Stimulated activated CD8-positive, alpha-beta memory T cell treated with anti-CD3 and anti-CD28 coated beads, Interleukin-15, amount 100 ng/mL, for 48 hours (primary cell): ENCODE measurements around the gene DPM2.

Experiments used
- DNase-seq, 2 donors: peaks; one replicate each; pipeline ENCODE4 v3.0.0-alpha.2; 2020; ENCODE audit warnings: low read depth in 2 of 2

Gene DPM2

GRCh38 chr9:127936347-127936852 lies 1.3 kb downstream of the DPM2 start:
- DNase-seq, result no peak

DNA sequence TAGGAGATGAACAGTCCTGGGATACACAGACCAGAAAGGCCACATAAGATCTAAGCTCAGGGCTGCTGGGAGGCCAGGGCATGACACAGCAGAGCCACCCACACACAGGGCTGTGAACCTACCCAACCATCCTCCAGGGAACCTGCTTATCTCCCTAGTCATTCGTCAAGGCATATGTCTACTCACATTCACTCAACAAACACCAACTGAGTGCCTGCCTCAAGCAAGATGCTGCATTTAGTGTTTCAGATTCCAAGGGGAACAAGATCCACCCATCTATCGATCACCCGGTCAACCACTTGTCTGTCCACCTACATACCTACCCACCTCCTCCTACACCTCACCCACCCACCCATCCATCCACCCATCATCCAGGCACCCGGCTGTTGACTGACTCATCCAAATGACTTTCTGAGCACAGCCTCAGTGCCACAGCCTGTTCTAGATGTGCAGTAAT lies 1.9 kb downstream of the DPM2 start:
- no peak for DNase-seq

DNA sequence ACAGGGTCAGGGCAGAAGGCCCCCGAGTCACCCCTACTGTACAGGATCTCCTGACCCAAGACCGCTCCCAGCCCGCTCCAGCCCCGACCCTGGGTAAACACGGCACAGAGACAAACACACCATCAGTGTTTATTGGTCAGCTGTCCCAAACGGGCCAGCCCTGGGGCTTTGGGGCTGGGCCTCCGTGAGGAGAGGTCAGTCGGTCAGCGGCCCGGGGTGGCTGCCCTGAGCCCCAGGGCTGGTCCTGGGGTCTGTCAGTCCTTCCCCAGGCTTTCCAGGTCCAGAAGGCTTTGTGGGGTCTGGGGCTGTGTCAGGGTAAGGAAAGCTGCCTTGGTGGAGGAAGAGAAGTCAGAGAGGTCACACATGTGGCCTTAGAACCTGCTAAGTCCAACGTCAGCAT lies 2.7 kb downstream of the DPM2 start:
- DNase-seq, result no peak

GRCh38 chr9:127934248-127934647 lies 3.4 kb downstream of the DPM2 start:
- no peak for DNase-seq

DNA sequence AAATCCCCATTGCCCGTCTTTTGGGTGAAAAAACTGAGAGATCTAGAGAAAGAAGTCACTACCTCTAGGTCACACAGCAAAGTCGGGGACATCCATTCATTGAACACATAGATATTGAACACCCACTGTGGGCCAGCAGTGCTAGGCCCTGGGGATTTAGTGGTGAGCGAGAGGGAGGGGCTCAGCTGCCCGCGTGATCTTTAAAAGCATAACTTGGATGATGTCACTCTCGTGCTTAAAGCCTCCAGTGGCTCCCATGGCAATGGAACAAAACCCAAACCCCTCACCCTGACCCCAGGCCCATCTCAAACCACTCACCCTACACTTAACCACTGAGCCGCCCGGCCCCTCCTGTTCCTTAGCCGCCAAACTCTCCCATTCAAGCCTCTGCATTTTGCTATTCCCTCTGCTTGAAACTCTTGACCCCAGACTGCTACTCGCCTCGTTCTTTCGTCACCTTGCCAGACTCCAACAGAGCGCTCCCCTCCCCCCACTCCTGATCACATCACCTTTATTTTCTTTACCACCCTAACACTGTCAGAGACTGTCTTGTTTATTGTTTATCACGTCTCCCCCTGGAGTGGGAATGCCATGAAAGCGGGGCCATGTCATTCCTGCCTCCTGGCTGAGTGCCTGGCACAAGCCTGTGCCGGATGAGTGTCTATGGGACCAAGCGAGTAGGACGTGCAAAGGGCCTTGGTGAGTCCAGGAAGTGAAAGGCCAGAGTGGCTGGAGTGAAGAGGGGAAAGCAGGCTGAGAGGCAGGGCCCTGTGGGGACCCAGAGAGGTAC lies 6.4 kb downstream of the DPM2 start:
- no peak for DNase-seq

DNA sequence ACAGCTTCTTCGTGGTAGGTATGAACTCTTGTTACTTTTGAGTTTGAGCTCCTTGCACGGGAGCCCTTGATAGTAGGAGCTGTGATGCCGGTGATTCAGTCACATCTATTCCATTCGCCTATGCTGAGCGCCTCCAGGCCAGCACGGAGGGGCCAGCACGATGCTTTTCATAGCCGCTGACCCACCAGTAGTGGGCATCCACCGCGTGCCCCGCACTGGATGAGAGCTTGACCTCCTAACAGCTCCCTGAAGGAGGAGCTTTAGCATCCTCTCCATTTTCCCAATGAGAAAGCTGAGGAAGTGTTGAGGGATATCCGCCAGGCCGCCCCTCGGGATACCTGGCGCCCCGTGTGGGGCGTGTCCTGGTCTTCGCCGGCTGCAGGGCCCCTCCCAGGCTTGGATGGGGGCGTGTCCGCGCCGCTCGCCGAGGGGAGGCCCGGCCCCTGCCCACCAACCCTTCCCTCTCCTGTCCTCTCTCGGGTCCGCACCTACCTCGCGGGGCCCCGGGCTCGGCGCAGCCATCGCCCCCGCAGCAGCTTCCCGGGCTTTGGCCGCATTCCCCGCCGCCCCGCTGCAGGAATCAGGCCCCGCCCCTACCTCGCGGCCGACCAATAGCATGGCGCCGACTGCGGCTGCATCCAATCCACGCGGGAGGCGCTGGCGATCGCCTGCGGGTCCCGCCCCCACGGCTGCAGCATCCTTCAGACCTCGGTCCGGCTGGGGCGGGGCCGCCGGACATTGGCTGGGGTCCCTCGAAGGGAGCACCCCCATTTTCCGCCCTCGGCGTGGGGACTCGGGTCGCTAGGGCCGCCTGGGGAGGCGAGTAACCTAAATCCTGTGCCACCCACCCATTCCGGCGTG lies 7.2 kb downstream of the DPM2 start, which contains the start of gene PIP5KL1:
TSS of gene PIP5KL1 (minus strand) at position 547 of the 861 bp plus-strand sequence. CDS start at position 522, 25 bp downstream.
- peak in 1 of 2 donors; percentile 60 for DNase-seq

DNA sequence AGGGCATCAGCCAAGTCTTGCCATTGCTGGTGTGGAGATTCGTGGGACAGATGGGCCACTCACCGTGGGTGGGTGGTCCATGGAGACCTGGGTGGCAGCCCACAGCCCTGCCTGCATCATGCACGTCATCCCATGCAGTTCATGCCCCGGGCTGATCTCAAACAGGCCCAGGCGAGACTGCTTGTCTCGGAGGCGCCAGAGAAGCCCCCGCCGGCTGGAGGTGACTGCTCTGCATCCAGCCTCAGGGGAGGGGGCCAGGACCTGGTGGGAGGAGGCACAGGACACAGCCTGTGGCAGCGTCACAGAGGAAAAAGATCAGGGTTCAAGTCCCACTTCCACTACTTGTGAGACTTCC lies 8.1 kb downstream of the DPM2 start:
- no peak for DNase-seq

GRCh38 chr9:127928676-127929624 lies 8.7 kb downstream of the DPM2 start:
- no peak for DNase-seq

DNA sequence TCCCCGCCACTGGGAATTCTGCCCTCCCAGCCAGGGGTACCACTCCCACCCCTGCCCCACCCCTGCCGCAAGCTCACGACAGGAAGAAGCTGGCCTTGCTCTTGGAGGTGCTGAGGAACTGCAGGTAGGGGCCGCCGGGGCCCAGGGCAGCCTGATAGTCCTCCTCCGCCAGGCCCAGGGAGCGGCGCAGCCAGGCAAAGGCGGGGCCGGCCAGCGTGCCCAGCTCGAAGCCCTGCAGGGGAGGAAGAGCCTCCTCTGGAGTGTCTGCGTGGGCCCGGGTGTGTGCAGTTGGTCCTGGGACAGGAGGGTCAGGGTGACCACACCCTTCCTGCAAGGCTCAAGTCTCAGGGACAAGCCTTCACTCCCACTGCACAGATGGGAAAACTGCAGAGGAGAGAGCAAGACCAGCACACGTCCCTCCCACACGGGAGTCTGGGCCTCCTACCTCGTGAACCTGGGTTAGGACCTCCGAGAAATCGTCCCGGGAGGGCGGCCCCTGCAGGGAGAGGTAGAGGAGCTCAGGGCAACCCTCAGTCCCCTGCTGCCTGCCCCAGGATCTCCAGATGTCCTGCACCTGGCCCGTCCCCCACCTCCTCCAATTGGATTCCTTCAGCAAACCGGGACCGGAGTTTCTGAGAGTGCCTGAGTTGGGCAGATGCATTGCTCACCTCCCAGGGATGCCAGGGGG lies 9.5 kb downstream of the DPM2 start:
- no peak for DNase-seq

DNA sequence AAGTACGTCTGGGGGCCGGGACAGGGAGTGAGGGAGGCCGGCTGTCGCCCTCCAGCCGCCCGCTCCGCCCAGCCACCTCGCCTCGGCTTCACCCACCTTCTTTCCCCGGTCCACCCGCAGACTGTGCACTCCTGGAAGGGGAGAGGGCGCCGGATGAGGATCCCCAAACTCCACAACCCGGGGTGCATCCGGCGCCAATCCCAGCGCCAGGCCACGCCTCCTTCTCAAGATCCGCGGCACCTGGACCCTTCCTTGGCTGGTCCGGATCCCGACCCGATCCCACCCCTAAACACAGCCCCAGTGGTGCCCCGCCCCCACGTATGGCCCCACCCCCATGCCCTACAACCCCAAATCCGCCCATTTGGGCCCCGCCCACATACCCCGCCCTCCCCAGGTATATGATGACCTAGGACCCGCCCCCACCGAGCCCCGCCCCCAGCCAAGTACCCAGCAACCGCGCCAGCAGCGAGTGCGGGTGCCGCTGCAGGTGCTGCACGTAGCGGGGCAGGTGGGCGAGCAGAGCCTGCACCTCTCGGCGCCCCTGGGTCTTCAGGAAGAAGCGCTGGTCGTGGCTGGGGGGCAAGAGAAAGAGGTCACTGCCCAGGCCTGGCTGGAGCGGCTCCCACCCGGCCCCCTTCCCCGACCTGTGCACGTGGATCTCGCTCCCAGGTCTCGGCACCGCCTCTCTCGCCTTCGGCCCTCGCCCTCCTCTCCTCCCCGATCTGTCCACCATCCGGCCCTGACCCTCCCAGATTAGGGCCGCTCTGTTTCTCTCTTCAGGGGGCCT lies 10.3 kb downstream of the DPM2 start:
- DNase-seq, result no peak

GRCh38 chr9:127926906-127927200 lies 10.8 kb downstream of the DPM2 start:
- no peak for DNase-seq

DNA sequence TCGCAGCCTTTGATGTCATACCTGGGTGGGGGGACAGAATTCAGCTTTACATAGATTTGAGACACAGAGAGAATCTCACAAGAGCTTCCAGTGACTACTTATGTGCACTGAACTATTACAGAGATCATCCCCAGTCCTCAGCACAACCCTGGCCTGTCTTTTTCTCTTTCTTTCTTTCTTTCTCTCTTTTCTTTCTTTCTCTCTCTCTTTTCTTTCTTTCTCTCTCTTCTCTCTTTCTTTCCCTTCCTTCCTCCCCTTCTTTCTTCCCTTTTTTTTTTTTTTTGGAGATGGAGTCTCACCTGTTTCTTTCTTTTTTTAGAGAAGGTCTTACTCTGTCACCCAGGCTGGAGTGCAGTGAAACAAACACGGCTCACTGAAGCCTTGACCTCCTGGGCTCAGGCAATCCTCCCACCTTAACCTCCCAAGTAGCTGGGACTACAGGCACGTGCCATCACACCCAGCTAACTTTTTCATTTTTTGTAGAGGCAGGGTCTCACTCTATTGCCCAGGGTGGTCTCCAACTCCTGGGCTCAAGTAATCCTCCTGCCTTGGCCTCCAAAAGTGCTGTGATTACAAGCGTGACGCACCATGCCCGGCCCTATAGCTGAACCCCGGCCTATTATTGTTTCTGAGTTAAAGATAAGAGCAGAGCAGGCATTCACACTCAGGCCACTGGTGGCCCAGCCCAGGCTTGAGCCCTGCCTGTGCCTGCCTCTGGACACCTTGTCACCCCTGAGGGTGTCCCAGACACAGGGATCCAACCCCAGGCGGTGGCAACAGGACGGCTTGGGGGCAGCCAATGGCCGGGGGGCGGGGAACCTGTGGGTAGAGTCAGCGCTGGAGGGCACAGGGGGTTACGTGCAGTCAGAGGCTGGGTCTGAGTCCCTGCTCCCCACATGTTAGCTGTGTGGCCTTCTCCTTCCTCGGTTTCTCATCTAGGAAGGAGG lies 11.4 kb downstream of the DPM2 start:
- DNase-seq, result no peak

GRCh38 chr9:127924736-127925444 lies 12.8 kb downstream of the DPM2 start:
- no peak for DNase-seq

DNA sequence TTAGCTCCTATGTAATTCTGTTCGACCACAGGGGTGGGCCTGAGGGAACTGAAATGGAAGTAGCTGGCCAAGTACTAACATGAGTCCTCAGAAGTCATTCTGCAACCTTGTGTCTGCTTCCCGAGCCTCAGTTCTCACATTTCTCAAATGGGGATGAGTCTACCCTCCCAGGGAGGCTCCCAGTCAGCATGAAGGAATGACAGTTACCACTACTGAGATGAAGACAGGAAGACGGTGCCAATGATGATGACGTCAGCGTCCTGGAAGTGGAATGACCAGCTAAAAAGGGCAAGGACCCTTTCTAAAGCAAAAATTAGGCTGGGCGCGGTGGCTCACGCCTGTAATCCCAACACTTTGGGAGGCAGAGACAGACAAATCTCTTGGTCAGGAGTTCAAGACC lies 13.9 kb downstream of the DPM2 start:
- no peak for DNase-seq

- no peak for DNase-seq
These were observed 14.6 kb downstream of the DPM2 start for GRCh38 chr9:127923046-127923445.

DNA sequence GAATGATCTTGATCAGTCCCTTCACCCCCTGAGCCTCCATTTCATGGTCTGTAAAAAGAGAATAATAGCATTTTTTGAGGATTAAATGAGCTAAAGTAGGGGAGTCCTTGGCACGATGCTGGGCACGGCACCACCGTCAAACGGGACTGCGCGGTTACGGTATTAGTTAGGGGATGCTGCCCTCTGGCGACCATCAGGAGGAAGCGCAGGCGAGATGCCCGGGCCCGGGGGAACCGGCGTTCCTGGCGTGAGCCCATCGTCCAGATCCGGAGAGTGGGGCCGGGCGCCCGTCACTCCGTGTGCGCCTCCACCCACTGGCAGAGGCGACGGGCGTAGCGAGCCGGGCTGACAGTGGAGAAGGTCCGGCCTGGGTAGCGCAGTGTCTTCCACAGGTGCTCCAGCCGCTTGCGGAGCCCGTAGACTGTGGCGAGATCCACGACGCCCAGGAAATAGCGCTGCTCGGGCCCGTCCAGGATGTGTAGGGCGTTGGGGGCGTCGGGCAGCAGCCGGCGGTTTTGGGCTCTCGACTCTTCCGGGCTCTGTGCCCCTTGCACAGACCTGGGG lies 16.0 kb downstream of the DPM2 start:
- DNase-seq, result no peak

DNA sequence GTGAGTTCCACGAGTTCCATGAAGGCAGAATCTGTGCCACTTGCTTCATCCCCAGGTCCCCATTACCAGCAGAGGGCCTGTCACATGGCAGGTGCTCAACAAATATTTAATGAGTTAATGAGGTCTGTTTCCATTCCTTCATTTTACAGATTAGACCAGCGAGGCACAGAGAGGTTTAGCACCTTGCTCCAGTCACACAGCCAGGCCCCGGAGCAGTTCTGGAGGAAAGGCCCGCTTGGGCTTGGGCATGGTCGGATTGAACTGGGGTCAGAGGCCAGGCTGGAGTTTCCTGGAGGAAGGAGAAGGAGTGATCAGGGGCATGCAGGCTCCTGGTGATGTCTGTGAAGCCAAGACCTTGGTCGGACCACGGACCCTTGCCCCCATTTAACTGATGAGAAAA lies 16.9 kb downstream of the DPM2 start:
- no peak for DNase-seq

- DNase-seq, result no peak
These were observed 18.3 kb downstream of the DPM2 start for GRCh38 chr9:127919253-127919815.
